HTR-8/SVneo (cell line): Measurements from ENCODE around the gene IRF1.

Source experiments
- DNase-seq: peaks from one replicate; pipeline ENCODE4 v3.0.0; 2011; ENCODE audit warnings: low spot score, mixed read lengths; ENCODE audit not compliant: insufficient read length
- FAIRE-seq: peaks from 2 replicates; lab custom pipeline; 2011; peaks lifted over from hg19 to GRCh38; lab: Jason Lieb, UNC

Gene IRF1

DNA sequence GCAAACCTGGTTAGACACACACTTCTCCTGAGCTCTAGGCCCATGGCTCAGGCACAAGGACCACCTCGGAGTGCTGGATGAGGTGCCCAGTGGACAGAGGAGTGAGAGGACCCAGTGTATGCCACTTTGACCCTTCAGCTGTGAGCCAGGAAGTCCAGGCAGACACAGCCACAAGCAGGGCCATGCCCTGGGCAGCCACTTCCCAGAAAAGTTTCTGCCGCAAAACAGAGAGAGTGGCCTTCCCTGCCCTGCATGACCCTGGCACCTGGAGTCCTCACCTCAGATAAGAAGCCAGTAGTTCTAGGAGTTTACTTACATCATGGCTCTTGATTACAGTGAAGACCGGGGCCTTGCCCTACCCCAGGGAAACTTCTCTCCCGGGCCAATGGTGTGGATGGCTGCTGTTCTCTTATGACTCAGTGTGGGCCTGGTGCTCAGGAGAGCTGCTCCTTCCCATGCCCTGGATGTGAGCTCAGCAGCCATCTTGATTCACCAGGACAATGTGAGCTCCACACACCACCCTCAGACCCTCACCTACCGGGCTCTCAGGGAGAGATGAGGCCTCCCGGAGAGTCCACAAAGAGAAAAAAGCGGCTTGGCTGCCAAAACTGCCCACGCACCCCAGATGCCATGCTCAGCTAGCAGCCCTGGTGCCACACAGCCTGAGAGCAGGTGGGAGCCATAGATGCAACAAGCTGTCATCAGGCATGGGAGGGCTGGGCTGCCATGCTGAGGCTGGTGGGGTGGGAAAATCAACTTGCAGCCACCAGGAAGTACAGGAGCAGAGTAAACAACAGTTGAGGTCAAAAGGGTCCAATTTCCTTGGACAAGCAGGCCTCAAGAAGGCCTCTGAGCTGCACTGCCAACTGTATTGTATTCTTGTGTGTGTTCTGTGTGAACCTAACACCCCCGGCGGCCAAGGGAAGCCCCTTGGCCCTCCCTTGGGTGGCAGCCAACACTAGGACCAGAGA, 11.7 kb upstream of the IRF1 start:
- FAIRE-seq (no peak), DNase-seq (no peak)

DNA sequence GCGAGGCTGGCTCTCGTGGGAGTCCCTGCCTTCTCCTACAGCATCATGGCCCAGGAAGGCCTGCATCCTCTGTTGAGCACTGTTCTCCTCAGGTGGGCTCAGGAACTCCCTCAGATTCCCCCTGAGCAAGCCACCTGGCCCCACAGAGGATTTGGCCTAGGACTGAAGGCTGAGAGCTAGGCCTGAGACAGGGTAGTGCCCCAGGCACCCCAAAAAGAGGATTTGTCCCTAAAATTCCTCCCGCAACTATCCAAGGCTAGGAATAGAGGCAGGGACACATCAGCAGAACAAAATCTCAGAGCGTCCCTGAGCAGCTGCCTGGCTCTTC, 11.0 kb upstream of the IRF1 start:
- no peak for FAIRE-seq

DNA sequence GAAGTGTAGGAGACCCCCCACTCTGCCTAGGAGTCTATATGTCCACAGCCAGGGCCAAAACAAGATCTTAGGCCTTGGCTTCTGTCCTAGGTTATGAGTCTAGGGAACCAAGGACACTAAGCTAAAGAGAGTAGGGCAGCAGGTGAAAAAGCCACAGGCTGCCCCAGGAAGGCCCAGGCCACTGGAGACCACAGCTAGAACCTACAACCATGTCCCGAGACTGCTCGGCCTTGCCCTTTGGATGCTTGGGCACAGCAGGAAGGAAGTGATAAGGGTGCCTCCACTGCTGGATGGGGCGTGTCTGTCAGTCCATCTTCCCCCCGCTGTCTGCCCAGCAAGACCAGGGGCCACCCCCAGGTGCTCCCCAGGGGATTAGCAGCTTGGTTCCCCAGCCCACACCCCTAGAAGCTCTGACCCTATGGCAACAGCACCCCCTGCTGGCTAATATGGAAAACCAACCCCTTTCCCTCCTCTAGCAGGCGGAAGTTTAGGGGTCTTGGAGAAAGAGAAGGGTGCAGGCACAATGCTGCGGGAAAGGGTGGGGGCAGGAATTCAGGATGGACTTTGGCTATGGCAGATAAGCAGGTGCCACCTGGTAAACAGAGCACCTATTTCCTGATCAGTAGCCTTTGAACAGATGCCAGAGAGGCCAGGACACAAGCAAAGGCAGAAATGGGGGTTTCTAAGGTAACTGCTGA, 10.5 kb upstream of the IRF1 start:
- FAIRE-seq: peak; percentile 54
- peak; percentile 62 for DNase-seq

More for the DNA sequence above, 11.0 kb upstream of the IRF1 start:
- no peak for DNase-seq

DNA sequence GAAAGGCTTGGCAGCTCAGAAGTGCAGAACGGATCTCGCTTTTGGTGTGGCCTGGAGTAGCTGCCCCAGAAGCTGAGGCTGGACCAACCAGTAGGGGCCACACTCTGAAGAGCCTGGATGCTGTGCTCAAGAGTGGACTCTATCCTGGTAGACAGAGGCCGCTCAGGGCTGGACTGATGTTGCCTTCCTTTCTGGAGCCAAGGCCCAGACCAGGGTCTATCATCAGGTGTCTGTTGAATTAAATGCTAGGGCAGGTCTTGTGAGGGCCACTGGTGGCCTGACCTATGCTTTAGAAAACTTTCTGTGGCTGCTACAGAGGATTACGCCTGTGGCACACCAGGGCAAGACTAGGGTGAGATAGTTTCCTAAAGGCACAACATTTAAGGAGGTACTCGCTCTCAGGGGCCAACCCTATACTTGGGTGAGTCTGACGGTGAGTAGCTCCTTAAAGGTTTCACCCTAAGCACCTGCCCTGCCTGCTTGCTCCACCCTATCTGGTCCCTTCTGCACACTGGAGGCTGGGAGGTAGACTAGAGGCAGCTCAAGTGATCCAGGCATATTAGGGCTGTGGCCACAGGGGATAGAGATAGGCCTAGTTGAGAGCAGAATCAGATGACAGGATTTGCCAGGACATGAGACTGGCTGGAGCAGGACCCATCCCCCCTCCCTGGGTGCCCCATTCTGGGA, 9.8 kb upstream of the IRF1 start:
- DNase-seq: no peak

DNA sequence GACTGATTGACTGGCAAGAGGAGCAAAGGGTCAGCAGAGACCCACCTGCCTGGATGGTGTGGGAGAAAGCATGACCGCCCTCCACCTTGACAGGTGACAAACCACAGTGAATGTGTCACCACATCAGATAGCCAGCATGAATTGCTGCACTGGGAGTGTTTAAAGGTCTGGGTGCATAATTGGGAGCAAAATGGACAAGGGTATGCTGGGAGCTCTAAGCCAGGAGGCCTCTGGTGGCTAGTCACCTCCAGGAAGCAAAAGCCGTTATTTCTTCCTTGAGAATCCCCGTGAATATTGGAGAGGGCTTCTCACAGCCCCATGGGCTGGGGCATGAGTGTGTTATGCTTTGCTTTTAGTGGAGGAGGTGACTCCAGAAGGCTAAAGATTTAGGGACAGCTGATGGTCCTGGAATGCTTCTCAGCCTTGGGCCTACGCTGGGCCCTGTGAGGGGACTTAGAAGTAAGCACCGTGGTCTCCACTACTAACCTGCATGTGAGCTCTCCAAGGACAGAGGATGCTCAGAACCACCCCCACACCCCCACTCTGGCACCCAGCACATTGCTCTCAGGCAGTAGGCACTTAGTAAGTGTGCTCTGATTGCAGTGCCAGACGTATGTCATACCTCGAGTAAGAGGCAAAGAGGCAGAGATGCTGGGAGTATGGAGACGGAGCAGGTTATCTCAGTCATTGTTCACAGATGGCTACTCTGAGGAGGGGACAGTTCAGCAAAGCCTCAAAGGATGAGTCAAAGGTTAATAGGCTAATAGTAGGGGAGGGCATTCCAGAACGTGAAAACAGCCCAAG, 9.1 kb upstream of the IRF1 start:
- FAIRE-seq (no peak), DNase-seq (no peak)

More for the DNA sequence above, 9.8 kb upstream of the IRF1 start:
- no peak for FAIRE-seq

DNA sequence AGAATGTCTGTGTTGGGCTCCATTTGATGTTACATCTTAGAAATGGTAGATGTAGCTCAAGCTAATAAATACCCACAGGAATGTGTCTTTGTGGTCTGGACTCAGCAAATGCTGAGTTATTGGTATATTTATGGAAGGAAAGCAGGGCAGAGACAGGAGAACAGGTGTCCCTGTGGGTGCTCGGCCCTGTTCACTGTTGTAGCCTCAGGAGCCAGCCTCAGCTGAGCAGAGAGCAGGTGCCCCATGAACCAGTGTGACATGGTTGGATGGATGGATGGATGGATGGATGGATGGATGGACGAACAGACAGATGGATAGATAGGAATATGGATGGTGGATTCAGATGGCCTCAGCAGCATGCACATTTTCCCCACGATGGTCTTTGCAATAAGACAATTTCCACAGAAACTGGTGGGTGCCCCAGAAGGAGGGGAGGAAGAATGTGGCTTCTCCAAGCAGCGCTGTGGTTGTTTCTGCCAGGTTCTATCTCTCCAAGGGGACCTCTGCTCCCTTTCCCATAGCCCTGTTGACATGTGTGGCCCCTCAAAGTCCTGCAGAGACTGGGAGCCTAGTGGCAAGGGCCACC, 8.2 kb upstream of the IRF1 start:
- FAIRE-seq (no peak), DNase-seq (no peak)

DNA sequence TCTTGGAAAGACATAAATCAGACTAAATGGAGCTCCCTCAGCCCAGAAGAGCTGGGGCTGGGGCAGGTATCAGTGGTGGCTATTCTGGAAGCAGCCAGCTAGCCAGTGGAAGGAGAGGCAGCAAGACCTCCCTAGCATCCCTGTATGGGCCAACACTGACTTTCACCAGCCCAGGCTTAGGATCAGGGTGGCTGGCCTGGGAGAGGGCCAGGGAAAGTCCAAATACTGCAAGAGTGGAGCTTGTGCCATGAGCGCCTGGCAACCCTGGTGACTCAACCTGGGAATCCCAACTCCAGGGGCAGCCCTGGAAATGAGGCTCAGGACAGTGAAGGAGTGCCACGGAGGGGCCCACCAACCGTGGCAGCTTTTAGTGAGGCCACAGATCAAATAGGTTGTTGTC, 7.6 kb upstream of the IRF1 start:
- DNase-seq (peak; percentile 35), FAIRE-seq (no peak)

DNA sequence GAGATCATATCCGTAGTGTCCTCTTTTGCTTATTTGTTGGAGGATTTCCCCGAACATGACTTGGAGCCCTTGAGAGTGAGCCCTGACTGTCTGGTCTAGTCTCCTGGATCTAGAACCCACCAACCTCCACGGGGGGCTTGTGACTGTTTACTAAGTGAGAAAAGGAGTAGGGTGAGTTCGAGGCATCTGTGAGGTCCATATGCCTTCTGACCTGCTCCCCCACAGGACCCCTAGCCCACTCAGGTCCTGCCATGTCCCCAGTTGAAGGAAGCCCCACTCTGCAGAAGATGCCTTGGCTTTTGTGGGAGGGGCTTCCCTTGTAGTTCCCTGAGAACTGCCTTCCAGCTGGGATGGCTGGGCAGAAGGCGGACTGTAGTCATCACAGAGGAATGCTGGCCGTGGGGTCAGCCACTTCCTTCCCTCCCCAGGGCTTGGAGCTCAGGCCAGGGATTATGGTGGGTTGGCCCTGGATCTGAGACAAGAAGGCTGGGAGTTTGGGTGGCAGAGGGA, 7.0 kb upstream of the IRF1 start:
- FAIRE-seq: peak; percentile 86
- peak; percentile 95 for DNase-seq

DNA sequence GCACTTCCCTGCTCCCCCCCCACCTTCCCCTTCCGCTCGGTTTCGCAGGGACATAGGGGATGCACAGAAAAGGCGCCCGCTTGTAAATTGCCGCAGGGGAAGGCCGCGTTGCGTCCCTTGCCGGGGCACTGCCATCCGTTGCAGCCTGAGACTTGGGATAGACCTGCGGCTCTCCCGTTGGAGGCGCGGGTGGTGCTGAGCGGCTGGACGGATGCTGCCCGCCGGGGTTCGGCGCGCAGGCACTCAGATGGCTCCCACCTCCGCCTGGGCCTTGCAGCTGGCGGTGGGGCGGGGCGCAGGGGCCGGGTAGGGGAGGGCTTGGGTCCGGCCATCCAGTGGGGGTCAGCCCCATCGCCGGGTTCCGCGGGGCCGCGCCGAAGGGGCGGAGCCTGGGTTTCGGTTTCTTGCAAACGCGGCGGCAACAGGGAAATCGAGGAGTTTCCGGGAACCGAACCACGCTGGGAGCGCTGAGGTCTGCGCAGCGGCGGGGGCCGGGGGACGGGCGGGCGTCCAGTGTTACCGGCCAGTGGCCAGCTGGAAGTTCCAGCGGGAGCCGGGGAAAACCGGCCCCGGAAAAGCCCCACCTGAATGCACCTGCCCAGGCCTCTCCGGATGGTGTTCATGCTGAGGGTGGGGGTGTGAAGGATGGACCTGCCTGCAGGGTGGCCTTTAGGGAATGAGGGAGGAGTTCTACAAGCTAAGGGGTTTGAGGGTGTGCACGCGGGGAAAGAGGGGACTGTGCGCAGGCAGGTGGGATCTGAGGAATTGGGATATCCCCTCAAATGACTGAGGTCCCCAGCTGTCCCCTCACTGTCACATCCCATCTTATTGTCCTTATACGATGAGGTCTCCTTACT, 6.3 kb upstream of the IRF1 start:
- FAIRE-seq (no peak), DNase-seq (peak; percentile 75)

DNA sequence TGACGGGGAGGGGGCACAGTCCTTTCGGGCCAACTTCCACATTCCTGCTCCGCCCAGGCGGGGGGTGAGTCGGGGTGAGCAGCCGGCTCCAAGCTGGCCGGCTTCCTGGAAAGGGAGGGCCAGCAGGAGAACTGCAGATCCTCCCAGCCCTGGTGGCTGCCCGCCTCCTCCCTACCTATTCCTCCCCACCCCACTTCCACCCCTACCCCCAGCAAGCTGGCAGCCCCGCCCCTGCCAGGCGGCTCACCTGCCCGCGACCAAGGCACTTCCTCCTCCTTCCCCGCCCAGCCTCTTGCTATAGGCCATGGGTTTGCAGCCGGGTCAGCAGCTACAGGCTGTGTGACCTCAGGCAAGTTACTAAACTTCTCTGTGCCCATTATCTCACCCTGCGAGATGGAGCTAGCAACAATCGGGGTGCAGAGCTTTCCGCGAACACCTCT, 5.6 kb upstream of the IRF1 start:
- FAIRE-seq: no peak

DNA sequence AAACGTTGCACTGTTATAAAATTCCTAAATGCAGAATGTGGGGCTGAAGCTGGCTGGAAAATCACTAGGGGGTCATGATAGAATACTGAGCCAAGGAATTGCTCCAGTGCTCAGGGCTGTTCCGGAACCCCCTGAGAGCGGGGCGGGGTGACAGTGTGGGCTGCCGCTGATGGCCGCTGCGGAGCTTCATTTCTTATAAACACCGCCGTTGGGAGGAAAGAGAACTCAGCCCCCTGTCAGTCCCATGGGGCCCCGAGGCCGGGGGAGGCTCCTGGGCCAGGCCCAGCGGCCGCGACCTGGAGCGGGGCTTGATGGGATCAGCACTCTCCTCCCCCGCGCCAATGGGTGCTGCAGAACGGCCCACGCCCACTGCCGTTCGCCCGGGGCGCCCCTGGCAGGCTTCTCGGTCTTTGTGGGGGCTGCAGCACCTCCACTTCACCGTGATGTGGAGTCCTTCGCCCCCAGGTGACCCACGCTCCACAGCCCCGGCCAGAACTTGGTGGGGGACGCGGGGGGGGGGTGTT, 5.2 kb upstream of the IRF1 start:
- DNase-seq (peak; percentile 88), FAIRE-seq (peak; percentile 40)

More for the DNA sequence above, 5.6 kb upstream of the IRF1 start:
- peak; percentile 78 for DNase-seq

DNA sequence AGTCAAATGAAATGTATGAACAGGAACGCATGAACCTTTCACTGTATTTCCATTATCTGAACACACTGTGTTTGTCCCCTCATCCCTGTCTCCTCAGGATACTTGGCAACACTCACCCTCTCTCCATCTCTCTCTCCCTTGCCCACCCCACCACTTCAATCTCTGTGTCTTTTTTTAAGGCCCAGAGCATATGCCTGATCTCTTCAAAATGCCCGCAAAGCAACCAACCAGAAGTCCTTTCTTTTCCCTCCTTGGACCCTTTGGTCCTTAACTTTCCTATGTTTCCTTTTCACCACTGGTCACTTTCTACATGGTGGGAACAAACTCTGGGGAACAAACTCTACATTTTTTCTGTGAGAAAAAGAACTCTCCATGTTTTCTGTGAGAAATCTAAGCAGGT, 3.2 kb upstream of the IRF1 start:
- no peak for DNase-seq
- FAIRE-seq: no peak

DNA sequence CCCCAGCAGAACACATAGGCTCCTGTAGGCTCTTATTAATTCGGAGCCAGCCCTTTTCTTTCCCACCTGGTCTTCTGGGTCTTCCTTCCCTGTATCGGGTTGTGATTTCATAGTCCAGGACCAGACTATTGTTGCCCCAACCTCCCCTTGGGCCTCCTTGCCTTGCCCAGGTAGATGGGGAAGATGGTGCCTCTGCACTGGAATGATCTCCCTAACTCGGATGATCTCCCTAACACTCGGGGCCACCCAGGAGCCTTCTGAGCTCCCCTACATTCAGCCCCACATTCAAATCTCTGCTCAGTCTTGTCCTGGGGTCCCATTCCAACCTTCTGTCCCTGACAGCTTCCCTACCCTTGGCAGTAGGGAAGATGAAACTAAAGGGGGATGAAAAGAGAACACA, 2.7 kb upstream of the IRF1 start:
- FAIRE-seq: no peak

DNA sequence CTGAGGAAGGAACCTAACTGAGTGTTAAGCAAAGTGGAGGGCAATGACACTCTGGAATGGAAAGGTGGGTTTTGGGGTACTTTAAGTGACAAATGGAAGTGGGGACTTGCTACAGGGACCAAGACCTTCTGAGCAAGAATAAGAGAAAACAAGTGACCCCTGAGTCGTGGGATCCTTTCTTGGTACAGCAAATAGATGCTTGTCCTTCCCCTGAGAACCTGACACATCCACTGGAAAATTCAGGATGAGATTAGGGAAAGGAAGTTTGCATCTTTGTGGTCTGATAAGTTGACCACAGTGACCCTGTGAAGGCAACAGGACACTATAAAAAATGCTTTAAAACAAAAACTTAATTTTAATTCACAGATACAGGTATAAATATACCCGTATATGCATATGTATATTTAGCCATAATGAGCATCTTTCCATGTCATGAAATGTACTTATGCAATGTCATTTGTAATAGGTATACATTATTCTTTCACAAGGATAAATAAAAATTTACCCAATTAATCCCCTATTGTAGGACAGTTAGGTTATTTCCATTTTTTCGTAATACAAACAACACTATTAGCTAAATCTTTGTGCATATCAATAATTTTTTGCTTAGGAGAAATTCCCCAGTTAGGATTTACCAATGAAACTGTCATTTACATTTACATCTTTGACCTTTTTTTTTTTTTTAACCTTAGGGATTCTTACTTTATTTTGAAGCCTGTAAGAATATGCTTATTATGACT, 2.0 kb upstream of the IRF1 start:
- FAIRE-seq (no peak), DNase-seq (no peak)

More for the DNA sequence above, 2.7 kb upstream of the IRF1 start:
- no peak for DNase-seq

DNA sequence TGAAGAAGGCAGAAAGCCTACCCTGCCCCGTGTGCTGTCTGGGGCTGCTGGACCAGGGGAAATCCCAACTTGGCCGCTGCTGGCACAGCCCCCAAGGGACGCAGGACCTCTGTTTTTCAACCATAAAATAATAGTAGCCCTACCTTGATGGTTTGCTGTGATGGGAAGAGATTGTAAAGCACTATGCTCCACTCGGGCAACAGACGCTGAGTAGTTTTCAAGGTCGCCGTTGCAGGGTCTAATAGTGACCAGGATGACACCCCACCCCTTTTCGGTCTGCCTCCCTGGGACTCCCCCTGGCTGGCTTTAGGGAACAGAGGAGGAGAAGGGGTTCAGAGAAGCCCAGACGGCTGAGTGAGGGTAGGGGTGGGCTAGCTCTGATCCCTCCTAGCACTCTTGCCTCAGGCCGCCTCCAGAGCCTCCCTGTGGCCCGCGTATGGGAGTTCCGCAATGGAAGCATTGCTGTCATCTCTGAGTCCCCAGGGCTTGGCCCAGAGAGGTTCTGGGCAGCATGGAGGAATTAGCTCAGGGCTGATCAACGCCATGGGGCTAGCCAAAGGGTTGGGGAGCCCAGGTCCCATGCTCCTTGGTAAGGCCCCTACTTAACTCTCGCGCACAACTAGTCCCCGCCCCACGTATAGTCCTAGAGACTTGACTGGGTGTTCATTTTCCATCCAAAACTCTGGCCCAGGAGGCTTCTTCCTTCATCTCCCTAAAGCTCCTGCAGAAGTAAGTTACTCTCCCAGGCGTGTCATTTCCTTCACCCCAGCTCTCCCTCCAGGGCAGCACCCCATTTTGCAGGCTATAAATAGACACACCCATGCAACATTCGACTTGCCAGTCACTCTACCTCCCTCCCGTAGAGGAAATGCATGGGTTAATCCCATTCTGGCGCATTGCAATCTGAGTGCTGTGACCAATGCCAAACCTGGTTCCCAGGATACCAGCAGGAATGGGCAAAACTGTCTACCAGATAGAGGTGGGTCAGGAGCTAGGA, 1.1 kb upstream of the IRF1 start:
- DNase-seq: no peak
- FAIRE-seq: no peak

DNA sequence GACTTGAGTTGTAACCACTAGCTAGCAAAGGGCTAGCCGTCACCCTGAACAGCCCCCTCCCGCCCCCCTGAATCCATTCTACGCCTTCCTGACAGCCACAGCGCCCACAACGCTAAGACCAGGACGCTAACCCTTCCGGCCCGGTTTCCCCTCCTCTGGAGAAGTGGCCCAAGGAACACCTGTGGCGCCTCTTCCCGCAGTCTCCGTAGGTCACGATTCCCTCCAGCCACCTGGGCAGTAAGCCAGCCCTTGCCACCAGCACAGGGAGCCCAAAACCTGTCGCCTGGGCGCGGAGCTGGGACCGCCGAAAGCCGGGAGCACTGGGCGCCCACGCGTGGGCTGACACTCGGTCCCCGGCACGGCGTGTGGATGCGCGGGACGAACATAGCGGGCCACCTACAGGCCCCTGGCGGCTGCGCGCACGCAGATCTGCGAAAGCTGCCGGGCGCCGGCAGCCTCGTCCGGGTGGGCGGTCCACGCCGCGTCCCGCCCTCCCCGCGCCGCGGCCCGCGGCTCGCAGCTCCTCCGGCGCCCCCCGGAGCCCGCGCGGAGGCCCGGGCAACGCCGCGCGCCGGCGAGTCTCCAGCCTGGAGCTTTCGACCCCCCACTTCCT, 596 bp downstream of the IRF1 start:
- DNase-seq: peak; percentile 45
- no peak for FAIRE-seq
